Measurements from ENCODE around the gene TMEM151B. TPM values are rescaled to one million over a fixed set of nuclear protein-coding genes. Genes with fewer than 3 reads are reported as not detected.

Gene TMEM151B
- total and polyA plus RNA-seq, 9 of the 15 experiments (the other 6 are each of a cell fraction or from before 2014, with no cell fraction given): not detected

GRCh38 chr6:44312901-44313788 lies 42.9 kb downstream of the TMEM151B start, which contains the start of gene AARS2:
Gene AARS2, minus strand, starts transcription at chr6:44313347. Its CDS starts 24 bp downstream, at chr6:44313323.
- peak; percentile 99 for ATAC-seq
- Histone ChIP-seq H2AFZ (ENCODE audit: low read depth, low read length) (peak within 1 kb of the TSS; percentile 92), H3K9ac (ENCODE audit: insufficient read depth in 1 of 2, low read depth in 2 of 2, low read length in 2 of 2) (peak within 1 kb of the TSS; percentile 89 to 94), H3K27ac (ENCODE audit: extremely low read depth, low read depth, low read length) (peak within 1 kb of the TSS; percentile 73), H3K27me3 (ENCODE audit: control insufficient read depth in 2 of 2, insufficient read depth in 2 of 2, low read length in 2 of 2) (peaks cover 10 to 14% of the 10 kb centered on the region in 2 experiments; a peak in 4 of 5 replicates), H3K36me3 (ENCODE audit: control insufficient read depth, insufficient read depth, low read length) (peaks cover 36% of the 10 kb centered on the region), H3K79me2 (ENCODE audit: control insufficient read depth, insufficient read depth, low read length) (peaks cover 15% of the 10 kb centered on the region), H3K9me1 (ENCODE audit: control insufficient read depth, insufficient read depth, low read length) (no peaks in the 10 kb centered on the region), H3K4me3 (peak within 1 kb of the TSS; percentile 92), H3K9me3 (replicated peaks; ENCODE audit: control insufficient read depth, insufficient read depth, low read depth, low read length) (no peaks in the 10 kb centered on the region), H3K4me1 (replicated peaks in 1 of 2; ENCODE audit: control insufficient read depth in 2 of 2, insufficient read depth in 2 of 2, low read length in 2 of 2) (peaks cover 5 to 6% of the 10 kb centered on the region in 2 experiments; a peak in 3 of 5 replicates), H4K20me1 (replicated peaks; ENCODE audit: control insufficient read depth, insufficient read depth, low read length) (no peaks in the 10 kb centered on the region), H3K4me2 (ENCODE audit: insufficient read depth, low read length) (peak within 1 kb of the TSS; percentile 91)
- peak; percentile 85 for FAIRE-seq
- DNase-seq (ENCODE audit: extremely low read depth in 1 of 4, low spot score in 3 of 4): peak; percentile 92 to 96 (median 94)
- ChIA-PET POLR2A (interaction anchor here (0.6 to 11.9 kb wide), 20 partner anchors 9 to 569 kb away, joined by 3 to 116 read pairs (median 4); no protein-coding TSS in a partner anchor), CTCF (ENCODE audit: low intra/inter-chr PET ratio) (interaction anchor here (0.7 kb wide), 1 partner anchor 157 kb away, joined by 3 read pairs; no protein-coding TSS in a partner anchor)
- intact Hi-C loops (cut with micrococcal nuclease) (no loop called here), in situ Hi-C loops (cut with MboI) (no loop called here)
- no TSS peak for BruUV-seq (replicated peaks)
- WGBS (ENCODE audit: insufficient coverage, low coverage, missing lambda C conversion rate): 2% methylated on average over 52 of the region's 52 CpGs
- TF ChIP-seq KAT8 (IDR thresholded peaks at IDR 0.05; ENCODE audit: low read depth): no peak
- TF ChIP-seq TBP (optimal IDR thresholded peaks at IDR 0.05; ENCODE audit: low read depth, low read length): peak; percentile 92
- TF ChIP-seq GABPA (tag; conservative IDR thresholded peaks at IDR 0.05; ENCODE audit: low read depth): peak; percentile 72
- TF ChIP-seq HINFP (tag; conservative IDR thresholded peaks at IDR 0.05; ENCODE audit: low read depth): no peak
- peak in 1 of 2 experiments; percentile 96; a peak in 2 of 3 replicates for TF ChIP-seq CBX3 (IDR thresholded peaks at IDR 0.05; ENCODE audit: borderline replicate concordance in 1 of 2, low read length in 2 of 2)
- TF ChIP-seq ZNF764 (CRISPR knock-in tag; IDR thresholded peaks at IDR 0.05; ENCODE audit: low read depth): no peak
- TF ChIP-seq, protein P1, sequence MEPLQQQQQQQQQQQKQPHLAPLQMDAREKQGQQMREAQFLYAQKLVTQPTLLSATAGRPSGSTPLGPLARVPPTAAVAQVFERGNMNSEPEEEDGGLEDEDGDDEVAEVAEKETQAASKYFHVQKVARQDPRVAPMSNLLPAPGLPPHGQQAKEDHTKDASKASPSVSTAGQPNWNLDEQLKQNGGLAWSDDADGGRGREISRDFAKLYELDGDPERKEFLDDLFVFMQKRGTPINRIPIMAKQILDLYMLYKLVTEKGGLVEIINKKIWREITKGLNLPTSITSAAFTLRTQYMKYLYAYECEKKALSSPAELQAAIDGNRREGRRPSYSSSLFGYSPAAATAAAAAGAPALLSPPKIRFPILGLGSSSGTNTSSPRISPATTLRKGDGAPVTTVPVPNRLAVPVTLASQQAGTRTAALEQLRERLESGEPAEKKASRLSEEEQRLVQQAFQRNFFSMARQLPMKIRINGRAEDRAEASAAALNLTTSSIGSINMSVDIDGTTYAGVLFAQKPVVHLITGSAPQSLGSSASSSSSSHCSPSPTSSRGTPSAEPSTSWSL (CRISPR knock-in tag; IDR thresholded peaks at IDR 0.05; ENCODE audit: borderline replicate concordance): no peak
- peak; percentile 77 to 86; a peak in 2 of 4 replicates for TF ChIP-seq UBTF (IDR thresholded peaks at IDR 0.05; ENCODE audit: borderline replicate concordance in 1 of 2, low read depth in 2 of 2, low read length in 2 of 2)
- TF ChIP-seq NCOA4 (IDR thresholded peaks at IDR 0.05; ENCODE audit: partially characterized antibody): no peak
- TF ChIP-seq, protein P2, sequence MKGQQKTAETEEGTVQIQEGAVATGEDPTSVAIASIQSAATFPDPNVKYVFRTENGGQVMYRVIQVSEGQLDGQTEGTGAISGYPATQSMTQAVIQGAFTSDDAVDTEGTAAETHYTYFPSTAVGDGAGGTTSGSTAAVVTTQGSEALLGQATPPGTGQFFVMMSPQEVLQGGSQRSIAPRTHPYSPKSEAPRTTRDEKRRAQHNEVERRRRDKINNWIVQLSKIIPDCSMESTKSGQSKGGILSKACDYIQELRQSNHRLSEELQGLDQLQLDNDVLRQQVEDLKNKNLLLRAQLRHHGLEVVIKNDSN (CRISPR knock-in tag; IDR thresholded peaks at IDR 0.05): peak; percentile 43; the same call in 1 of the 2 replicates
- TF ChIP-seq DEAF1 (CRISPR knock-in tag; IDR thresholded peaks at IDR 0.05): no peak

All from K562 (cell line).